ENCODE results near the gene DTNB.
A peak's percentile ranks its signal among the peaks of the same experiment; 100 is the strongest.

The DTNB gene

DNA sequence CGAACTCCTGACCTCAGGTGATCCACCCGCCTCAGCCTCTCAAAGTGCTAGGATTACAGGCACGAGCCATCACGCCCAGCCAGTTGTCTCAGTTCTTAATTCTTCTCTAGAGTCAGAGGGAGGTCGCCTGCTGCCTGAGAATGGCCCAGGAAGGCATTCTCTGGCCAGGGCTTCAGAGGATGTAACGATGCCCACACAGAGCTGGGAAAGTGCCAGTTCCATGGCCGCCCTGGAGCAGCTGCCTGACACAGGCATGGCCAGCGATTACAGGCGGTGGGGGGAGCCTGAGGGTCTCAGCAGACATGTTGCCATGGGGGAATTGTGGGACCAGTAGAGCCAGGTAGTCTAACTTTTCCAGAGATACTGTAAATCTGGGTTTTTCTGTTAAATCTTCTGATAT is 306.1 kb downstream of the DTNB start:
- DNase-seq (ENCODE audit: low read depth), result no peak

DNA sequence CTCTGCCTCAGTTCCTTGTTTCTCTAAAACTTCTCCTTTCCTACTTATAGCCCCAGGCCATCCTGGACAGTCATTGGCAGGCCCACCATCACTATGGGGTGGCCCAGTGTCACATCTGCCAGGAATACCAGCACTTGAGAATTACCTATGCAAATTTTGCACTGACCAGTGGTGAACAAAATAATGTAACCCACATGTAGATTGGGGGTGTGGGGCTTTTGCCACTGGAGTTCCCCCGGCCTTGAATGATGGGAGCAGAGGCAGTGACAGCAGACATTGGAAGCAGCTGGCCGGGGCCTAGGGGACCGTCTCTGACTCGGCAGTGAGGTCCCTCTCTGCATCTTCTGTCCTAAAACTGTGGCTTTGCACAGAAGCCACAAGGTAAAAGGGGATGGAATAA is 306.7 kb downstream of the DTNB start:
- no peak for DNase-seq (ENCODE audit: low read depth)

DNA sequence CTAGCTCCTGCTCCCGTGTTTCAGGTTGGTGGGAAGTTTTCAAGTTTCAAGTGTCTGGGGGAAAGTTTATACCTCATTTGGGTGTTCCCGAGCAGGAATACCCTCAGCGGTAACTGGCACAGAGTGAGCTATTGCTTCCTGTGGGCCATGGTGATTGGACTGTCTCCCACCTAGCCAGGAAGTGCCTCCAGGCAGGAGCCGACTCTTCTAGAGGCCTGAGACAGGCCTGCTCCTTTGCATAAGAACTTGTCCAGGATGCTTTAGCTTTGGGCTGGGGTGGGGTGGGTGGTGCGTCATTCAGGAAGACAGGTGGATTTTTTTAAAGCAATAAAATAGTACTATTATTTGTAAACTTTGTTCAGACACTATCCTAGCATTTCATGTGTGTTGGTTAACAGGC is 308.1 kb downstream of the DTNB start:
- no peak for DNase-seq (ENCODE audit: low read depth)

DNA sequence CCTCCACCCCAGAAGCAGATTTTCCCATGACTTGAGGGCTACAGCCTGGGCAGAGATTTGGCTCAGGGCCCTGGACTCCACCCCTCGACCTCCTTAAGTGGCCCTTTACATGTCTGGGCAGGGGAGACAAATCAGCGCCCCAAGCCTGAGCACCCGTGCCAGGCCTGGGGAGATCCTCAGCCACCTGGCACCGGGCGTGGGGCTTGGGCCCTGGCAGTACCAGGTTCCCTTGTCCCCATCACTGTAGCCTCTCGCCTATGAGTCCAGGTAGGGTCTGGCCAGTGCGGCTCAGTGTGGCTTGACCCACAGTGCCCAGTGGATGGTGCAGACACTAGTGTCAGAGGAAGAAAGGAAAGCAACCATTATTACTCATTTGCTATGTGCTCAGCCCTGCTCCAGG is 309.6 kb downstream of the DTNB start:
- no peak for DNase-seq (ENCODE audit: low read depth)

DNA sequence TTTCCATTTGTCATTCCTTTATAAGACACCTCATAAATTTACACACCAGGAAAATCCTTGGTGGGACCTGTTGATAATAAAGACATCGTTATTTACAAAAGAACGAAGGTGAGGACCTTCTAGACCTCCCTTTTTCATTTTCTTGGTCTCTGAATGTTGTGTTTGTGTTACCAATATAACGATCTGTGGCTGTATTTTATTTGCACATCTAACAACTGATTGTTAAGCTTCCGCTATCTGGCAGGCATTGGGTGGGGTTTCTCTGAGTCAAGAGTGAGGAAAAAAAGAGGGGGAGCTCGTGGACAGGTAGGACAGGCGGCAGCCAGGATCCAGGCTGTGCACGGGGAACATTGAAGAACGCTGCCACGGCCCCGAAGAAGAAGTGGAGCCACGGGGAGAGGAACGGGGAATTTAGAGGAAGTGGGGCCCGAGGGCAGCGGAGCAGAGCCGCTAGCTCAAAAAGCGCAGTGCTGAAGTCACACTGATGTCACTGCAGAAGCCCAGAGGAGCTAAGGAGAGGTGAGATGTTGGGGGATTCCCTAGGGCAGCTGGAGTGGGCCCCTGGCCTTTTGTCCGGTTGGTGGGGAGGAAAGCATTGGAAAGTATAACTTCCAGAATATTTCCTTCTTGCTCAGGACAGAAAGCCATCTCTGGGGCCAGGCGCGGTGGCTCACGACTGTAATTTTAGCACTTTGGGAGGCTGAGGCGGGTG is 310.8 kb downstream of the DTNB start:
- peak; percentile 45 for DNase-seq (ENCODE audit: low read depth)

DNA sequence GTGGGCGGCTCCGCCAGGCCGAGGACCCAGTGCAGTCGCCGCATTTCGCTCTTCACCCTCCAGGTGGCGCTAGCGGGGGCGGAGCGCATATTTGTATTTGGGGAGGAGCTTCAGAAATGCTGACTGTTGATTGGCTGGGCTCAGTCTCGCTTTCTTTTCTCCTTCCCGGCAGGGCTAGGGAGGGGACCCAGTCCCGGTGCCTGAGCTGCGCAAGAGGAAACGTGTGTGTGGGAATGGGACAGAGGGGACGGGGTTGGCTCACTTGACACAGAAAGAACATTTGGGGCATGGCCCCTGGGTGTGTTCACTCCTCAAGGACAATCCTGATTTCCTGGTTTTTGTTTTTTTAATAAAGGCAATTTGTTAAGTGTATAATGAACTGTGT is 311.3 kb downstream of the DTNB start:
- DNase-seq (ENCODE audit: low read depth), result peak; percentile 86

DNA sequence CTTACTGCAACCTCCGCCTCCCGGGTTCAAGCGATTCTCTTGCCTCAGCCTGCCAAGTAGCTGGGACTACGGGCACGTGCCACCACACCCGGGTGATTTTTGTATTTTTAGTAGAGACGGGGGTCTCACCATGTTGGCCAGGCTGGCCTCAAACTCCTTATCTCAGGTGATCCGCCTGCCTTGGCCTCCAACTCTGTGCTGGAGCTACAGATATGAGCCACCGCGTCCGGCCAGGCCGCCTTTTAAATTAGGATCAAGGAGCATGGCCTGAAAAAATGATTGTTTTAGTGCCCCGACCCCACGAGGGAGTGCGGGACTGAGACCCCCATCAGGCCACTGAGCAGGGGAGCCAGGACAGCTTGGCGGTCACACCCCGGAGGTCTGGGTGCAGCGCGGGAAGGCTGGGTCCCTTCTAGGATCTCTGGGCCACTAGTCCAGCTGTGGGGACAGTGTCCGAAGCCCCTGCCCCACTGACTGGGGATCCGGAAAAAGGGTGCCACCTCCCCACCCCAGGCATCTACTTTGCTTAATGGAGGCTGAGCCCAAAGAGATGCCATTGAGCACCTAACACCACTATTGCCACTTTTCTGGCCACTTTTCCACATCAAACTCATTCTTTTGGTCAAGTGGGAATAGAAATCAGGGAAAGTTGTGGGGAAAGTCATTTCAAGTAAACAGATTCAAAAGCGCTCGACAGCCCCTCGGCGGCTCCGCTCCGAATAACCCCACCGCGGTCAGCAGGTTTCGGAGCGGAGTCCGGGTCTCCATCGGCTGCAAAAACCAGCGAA is 311.9 kb downstream of the DTNB start:
- no peak for DNase-seq (ENCODE audit: low read depth)

DNA sequence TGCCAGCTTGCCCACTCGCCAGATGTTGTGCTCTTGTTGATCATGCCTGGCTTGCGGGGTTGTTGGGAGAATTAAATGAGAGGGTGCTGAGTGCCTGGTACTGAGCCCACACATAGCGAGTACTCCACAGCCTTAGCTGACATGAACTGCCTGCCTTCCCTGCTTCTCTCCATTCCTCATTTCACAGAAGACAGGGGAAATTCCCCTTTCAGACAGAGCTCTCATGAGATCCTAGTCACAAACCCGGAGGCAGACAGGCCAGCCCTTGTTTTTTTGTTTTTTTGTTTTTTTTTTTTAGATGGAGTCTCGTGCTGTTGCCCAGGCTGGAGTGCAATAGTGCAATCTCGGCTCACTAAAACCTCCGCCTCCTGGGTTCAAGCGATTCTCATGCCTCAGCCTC is 314.5 kb downstream of the DTNB start:
- no peak for DNase-seq (ENCODE audit: low read depth)

DNA sequence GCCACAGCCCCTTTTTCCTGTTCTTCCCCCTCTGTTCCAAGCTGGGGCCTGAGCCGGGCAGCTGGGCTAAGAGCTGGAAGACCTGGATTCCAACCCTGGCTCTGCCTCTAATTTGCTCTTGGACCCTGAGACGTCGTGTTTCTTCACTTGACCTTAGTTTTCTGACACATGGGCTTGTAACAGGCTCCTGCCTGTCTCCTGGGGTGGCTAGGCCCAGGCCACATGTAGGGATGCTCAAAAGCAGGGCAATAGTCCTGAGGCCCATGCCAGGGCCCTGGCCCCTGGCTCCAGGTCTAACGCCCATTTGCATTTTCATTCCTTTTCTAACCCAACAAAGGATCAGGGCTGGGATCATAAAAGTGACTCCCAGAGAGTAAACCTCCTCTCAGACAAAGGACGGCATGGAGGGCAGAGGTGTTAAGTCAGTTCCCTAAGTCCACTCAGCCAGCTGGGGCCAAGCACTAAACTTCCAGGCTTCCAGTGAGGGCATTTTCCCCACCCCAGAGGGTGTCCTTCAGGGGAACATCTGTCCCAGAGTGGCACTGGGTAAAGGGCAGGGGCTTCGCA is 315.0 kb downstream of the DTNB start:
- no peak for DNase-seq (ENCODE audit: low read depth)

DNA sequence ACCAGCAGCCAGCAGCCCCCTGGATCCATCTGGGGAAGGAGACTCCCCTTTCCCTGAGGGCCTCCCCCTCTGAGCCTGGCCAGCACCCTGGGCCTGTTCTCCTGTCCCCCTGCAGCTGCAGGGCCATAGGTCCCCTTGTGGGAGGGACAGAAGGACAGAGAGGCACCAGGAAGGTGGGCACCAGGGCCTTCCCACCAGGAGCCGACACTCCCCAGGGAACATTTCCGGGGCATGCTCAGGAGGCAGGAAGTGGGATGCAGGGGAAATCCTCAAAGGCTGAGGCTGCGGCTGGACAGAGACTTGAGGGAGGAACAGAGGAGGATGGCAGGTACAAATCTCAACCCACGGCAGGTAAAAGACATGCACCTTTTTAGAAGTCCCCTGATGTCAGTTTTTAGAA is 317.3 kb downstream of the DTNB start:
- DNase-seq (ENCODE audit: low read depth), result no peak

DNA sequence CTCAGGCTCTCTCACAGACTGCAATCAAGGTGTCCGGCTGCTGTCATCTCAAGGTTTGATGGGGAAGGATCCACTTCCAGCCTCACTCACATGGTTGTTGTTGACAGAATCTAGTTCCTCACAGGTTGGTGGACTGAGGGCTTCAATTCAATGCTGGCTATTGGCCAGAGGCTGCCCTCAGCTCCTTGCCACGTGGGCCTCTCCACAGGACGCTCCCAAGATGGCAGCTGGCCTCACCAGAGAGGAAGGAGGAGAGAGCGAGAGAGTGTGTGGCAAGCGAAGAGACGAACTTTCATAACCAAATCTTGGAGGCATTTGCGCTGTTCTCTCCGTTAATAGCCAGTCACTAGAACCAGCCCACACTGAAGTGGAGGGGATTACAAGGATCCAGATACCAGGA is 318.1 kb downstream of the DTNB start:
- no peak for DNase-seq (ENCODE audit: low read depth)

DNA sequence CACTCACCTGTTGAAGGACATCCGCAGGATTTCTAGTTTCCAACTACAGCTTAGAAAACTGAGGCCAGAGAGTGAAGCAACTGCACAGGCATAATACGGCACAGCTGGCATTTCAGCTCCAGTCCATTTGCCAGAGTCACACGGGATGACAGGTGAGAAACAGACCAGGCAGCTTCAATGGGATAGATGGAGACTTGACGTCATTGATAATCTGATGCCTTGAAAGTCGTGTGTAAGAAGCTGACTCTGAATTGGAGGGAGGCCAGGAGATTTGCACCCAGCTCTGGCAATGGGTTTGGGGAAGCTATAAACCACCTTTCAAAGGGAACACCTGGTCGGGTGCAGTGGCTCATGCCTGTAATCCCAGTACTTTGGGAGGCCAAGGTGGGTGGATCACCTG is 319.3 kb downstream of the DTNB start:
- no peak for DNase-seq (ENCODE audit: low read depth)

DNA sequence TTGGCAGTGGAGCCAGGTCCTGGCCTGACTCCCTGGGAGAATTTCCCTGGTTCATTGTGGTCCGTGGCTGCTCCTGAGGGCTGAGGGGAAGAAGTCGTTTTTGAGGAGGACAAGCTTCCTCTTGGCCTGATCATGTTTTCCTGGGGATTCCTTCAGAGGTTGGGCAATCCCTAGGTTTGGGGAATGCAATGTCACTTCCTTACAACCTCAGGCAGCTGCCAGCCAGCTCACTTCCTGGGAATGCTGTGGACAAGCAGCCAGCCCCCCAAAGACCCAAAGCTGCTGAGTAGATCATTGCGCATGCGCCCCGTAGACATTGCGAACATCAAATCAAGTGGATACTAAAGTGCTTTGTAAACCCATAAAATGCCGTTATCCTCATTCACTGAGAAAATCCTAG is 324.0 kb downstream of the DTNB start:
- no peak for DNase-seq (ENCODE audit: low read depth)

DNA sequence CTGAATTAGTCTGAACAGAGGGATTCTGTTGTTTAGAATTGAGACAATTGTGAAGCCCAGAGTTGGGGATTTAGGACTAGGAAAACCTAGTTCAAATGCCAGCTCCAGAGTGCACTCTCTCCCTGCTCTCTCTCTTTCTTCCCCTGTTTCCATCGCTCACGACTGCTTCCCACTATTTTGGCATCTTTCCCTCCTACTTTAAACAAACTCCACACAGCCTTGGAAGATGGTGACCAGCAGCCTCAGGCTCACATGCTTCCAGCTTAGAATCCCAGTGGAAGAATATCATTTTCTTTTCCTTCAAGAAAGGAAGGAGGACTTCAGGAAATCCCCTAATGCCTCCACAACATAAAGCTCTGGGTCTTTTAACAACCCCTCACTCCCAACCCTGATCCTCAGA is 325.5 kb downstream of the DTNB start:
- no peak for DNase-seq (ENCODE audit: low read depth)

DNA sequence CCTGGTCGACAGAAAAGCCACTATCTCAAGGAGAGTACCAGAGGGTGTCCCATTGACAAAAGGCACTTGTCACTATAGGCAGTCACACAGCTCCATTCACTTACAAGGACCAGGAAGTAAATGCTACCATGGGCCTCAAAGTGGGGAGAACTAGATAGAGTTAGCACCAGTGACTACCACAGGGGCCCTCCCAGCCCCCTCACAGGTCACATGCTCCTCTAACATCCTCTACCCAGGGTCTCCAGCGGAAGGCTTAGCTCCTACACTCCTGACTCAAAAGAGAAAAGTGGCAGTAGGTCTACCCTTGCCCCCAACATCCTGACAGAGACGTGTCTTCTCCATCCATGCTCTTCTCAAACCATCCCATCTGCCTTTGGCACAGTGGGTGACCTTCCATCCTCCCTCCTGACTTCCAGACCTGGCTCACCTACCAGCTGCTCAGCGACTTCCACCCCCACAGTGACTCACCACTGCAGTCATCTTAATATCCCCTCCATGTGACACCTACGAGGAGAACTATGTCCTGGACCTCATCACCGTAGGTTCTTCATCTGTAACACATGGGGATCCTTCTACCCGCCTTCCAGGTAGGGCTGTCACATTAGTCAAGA is 326.1 kb downstream of the DTNB start:
- DNase-seq (ENCODE audit: low read depth), result no peak

DNA sequence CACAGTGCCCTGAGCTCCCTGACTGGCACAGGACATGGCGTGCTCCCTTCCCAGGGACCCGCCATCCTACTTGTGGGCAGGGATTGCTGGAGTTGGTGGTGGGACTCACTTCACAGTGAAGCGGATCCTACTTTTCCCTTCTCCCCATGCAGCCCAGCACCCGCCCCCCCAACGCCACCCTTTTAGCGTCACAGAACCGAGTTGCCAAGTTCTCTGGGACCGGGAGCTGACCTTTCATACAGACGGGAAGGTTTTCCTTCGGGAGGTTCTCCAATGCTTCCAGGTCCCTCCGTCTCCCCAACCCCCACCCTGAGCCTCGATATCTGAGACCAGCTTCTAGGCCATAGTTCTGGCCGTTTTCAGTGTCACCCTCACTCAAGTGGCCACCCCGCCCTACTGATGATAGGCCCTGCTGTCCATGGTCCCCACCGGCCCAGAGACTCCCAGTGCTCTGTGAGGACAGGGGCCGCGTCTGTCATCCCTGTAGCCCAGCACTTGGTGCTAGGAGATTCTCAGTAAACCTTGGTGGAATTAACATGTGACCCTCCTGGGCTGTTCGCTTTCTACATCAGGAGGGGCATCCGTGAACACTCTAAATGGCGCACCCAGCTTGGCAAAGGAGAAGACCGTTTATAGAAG is 330.1 kb downstream of the DTNB start:
- DNase-seq (ENCODE audit: low read depth), result no peak

DNA sequence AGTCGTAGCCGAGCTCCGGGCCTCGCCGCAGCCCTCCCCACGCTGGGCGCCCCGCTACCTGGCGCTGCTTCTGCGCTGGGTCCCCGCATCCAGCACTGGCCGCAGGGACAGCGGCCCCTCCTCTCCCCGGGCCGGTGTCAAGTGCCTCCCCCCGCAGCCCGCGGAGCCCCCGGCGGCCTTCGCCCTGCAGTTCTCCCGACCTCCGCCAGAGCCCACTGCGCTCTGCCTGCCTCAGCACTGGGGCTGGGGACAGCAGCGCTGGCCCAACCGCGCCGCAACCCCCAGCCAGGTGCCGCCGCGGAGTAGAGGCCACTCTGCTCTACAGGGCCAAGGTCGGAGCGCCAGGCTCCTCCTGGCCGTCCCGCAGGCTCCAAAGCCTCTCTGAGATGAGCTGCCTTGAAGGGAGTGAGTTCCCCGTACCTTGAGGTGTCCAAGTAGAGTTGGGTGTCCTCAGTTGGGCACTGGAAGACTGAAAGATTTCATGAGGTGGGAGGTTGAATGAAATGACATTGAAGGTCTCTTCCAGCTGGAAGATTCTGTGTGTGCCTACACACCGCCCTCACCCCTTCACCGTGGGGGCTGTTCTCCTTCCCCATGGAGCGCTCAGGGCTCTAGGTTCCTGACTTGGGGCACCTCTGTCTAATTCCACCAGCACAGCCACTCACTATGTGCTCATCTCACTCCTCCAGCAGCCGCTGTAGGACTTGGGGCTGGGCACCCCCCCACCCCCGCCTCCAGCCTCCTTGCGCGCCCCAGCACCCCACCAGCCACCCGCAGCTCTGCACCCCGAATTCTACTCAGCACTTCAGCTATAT is 330.8 kb downstream of the DTNB start:
- DNase-seq (ENCODE audit: low read depth), result peak; percentile 71

DNA sequence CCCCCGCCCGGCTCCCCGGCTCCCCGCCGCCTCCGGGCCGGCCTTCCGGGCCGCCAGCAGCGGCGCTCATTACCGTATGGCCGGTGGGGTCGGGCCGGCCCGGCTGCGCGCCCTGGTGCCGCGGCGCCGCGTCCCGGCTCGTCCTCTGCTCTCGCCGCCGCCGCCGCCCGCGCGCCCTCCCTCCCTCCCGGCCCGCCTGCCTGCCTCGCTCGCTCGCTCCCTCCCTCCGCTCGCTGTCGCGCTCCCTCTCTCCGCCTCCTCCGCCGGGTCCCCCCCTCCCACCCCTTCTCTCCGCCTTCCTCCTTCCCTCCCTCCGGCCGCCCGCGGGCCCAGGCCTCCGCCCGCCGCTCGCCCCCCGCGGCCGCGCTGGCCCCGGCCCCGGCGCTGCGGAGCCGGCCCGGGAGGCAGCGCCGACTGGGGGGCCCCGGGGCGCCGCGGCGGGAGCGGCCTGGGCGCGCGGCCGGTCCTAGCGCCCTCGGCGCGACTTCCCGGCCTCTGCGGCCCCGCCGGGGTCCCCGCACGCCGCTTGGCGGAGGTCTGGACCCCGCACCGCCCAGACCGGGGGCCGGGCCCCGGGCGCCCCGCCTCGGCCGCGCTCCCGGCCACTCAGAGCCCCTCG is 331.5 kb downstream of the DTNB start, which contains the start of gene DNMT3A:
DNMT3A (minus strand) TSS at position 173 of the 619 bp plus-strand sequence. CDS start 27,941 bp downstream, outside the sequence.
- peak; percentile 60 for DNase-seq (ENCODE audit: low read depth)

DNA sequence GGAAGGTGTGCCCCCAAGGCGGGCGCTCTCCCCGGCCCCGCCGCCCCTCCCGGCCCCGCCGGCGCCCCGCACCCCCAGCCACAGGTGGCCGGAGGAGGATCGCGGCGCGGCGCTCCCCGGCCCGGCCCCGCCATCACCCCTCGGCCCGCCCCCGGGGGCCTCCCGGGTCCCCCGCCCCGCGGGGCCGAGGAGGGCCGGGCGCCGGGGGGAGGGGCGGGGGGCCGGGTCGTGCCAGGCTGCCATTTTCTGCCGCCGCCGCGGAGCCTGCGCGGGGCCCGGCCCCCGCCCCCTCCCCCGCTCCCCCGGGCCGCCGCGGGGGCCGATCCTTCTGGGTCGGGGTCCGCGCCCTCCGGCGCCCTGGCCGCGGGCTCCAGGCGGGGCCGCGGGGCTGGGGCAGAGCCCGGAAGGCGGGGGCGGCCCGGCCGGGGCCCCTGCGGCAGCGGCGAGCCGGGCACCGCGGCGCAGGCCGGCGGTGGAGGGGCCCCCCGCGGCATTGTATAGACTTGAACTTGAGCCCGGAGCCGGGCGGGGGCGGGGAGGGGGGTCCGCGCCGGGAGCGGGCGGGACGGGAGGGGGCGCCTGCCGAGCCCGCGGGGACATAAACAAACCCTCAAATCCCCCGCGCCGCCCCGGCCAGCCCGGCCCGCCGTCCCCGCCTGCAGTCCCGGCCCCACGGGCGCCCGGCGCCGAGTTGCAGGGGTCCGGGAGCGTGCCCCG is 332.2 kb downstream of the DTNB start:
- DNase-seq (ENCODE audit: low read depth), result no peak

DNA sequence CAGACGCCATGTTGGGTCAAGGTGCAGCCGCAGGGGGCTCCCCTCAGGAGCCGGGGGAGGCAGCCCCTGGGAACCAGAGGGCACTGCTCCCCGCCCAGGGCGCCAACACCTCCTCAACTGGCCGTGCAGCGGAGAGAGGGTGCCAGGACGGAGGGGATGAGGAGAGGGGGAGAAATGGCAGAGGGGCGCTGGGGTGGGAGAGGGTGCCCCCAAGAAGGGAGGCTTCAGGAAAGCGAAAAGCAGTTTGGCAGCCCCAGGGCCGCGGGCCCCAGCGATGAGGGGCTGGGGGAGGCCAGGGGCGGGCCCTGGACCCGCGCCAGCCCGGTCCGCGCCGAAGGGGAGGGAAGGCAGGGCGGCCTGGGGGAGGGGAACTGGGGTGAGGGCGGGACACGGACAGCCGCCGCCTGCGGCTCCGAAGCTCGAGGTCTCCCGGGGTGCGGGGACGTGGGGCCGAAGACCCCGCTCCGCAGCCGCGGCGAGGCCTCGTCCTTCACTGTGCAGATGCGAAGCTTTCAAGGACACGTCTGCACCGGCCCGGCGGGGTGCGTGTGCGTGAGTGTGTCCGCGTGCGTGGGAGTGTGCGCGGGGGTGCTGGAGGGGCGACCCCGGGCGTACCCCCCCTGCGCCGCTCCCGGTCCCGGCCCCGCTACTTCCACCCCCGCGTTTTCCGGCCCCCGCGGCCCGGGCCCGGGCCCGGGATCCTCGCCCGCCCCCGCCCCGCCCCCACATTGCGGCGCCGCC is 333.0 kb downstream of the DTNB start:
- no peak for DNase-seq (ENCODE audit: low read depth)

Measured in stimulated activated CD8-positive, alpha-beta memory T cell treated with anti-CD3 and anti-CD28 coated beads, Interleukin-12 subunit alpha, Interleukin-12 subunit beta, amount 100 ng/mL, for 4 hours (primary cell).